Natural killer cell (primary cell): ENCODE data around the gene MORC1. TPM values are rescaled to one million over a fixed set of nuclear protein-coding genes. Genes with fewer than 3 reads are reported as not detected.

Experiments
- ATAC-seq, 3 donors: fragments of 150-1000 bp in 2 of 3; fragments of 200-7000 bp in 1 of 3; cut with Tn5 transposase; 1 replicate in 1 of 3; 2 replicates in 2 of 3; pipeline ENCODE4 v1.10.0; 2021; ENCODE audit warnings: mild to moderate bottlenecking in 2 of 3, moderate library complexity in 2 of 3
- DNase-seq, 2 donors: peaks; one replicate each; pipeline versions ENCODE4 v3.0.0 to v3.0.0-alpha.2; 2013 to 2021; ENCODE audit warnings: mixed read lengths in 1 of 2
- H3K27ac ChIP-seq: one replicate; pipeline ENCODE4 v1.5.1; 2013; ENCODE audit warnings: mild to moderate bottlenecking, low read length
- H3K27me3 ChIP-seq: one replicate; pipeline ENCODE4 v1.6.1; 2013; ENCODE audit warnings: low read length; ENCODE audit not compliant: control insufficient read depth, insufficient read depth
- H3K36me3 ChIP-seq: one replicate; pipeline ENCODE4 v1.6.1; 2013; ENCODE audit warnings: low read length; ENCODE audit not compliant: control insufficient read depth, insufficient read depth
- H3K4me1 ChIP-seq: one replicate; pipeline ENCODE4 v1.6.1; 2013; ENCODE audit warnings: low read length; ENCODE audit not compliant: control insufficient read depth, insufficient read depth
- H3K4me3 ChIP-seq: one replicate; pipeline ENCODE4 v1.5.1; 2013; ENCODE audit warnings: low read length
- H3K9me3 ChIP-seq: one replicate; pipeline ENCODE4 v1.6.1; 2013; ENCODE audit warnings: low read length; ENCODE audit not compliant: control insufficient read depth, insufficient read depth
- H3K27ac Mint-ChIP-seq, 2 donors: one replicate each; pipeline ENCODE4 v1.8.0; 2022; ENCODE audit warnings: mild to moderate bottlenecking in 2 of 2, mixed read lengths in 2 of 2, moderate library complexity in 1 of 2
- H3K27me3 Mint-ChIP-seq, 2 donors: one replicate each; pipeline ENCODE4 v1.8.0; 2022; ENCODE audit warnings: low read depth in 2 of 2, mixed read lengths in 2 of 2
- H3K36me3 Mint-ChIP-seq: one replicate; pipeline ENCODE4 v1.8.0; 2022; ENCODE audit warnings: mixed read lengths
- H3K4me1 Mint-ChIP-seq, 2 donors: one replicate each; pipeline ENCODE4 v1.8.0; 2022; ENCODE audit warnings: mixed read lengths in 2 of 2
- H3K4me3 Mint-ChIP-seq: one replicate; pipeline ENCODE4 v1.8.0; 2022; ENCODE audit warnings: mild to moderate bottlenecking, moderate library complexity, mixed read lengths
- H3K9me3 Mint-ChIP-seq, 2 donors: one replicate each; pipeline ENCODE4 v1.8.0; 2022; ENCODE audit warnings: mixed read lengths in 2 of 2
- CTCF ChIP-seq: fragments of 200-600 bp; IDR thresholded peaks from one replicate; pipeline ENCODE4 v1.8.0; 2022; ENCODE audit warnings: antibody characterized with exemption
- WGBS: methylation state at CpG from one replicate; pipeline ENCODE4 v1.1.7; 2013; ENCODE audit warnings: missing lambda C conversion rate; ENCODE audit not compliant: insufficient coverage; 5-methylcytosine and 5-hydroxymethylcytosine counted together
- intact Hi-C: fragments of 100-400 bp; cut with micrococcal nuclease; formaldehyde crosslinking; loops from one replicate; pipeline ENCODE4 v1.14.2; 2022
- total RNA-seq, 4 donors: library from RNA; stranded (reverse); fragments of 120-200 nt in 1 of 4; gene quantifications; one replicate each; pipeline versions ENCODE4 v1.2.3 to v1.2.4, GENCODE V29; 2013 to 2022

MORC1 gene
- total RNA-seq, 3 donors from 2014 or later (not counting 1 experiment from before 2014, with no cell fraction given), result 0.12 TPM; not detected in 2

- Histone ChIP-seq H3K9me3 (no peaks in the 10 kb centered on the region), H3K4me1 (no peaks in the 10 kb centered on the region), H3K27ac (no peak overlapping the region), H3K27me3 (no peaks in the 10 kb centered on the region), H3K4me3 (no peak overlapping the region), H3K36me3 (no peaks in the 10 kb centered on the region)
- ATAC-seq, result no peak
- no peak overlapping the region for H3K4me3 Mint-ChIP-seq
- no peak overlapping the region for H3K27ac Mint-ChIP-seq
- no peaks in the 10 kb centered on the region for H3K4me1 Mint-ChIP-seq
- 96% methylated on average over 2 of the region's 2 CpGs for WGBS
- no peaks in the 10 kb centered on the region for H3K36me3 Mint-ChIP-seq
- H3K27me3 Mint-ChIP-seq, result no peaks in the 10 kb centered on the region
- TF ChIP-seq CTCF, result no peak
- intact Hi-C loops, result no loop called here
- no peak for DNase-seq
- H3K9me3 Mint-ChIP-seq, result peaks cover 0 to 2% of the 10 kb centered on the region in 2 donors
These were observed 37.0 kb upstream of the MORC1 start for GRCh38 chr3:109154979-109155378.

- Histone ChIP-seq H3K4me3 (no peak overlapping the region), H3K27ac (no peak overlapping the region), H3K4me1 (no peaks in the 10 kb centered on the region), H3K9me3 (no peaks in the 10 kb centered on the region), H3K36me3 (no peaks in the 10 kb centered on the region), H3K27me3 (no peaks in the 10 kb centered on the region)
- intact Hi-C loops, result no loop called here
- Mint-ChIP-seq H3K4me3 (no peak overlapping the region), H3K27me3 (no peaks in the 10 kb centered on the region), H3K36me3 (no peaks in the 10 kb centered on the region), H3K27ac (no peak overlapping the region), H3K9me3 (peaks cover 0 to 8% of the 10 kb centered on the region in 2 donors), H3K4me1 (no peaks in the 10 kb centered on the region)
- no peak for ATAC-seq
- 92% methylated on average over 4 of the region's 4 CpGs for WGBS
- DNase-seq, result no peak
- no peak for TF ChIP-seq CTCF
These were observed 34.4 kb upstream of the MORC1 start for GRCh38 chr3:109152320-109152719.

GRCh38 chr3:109149078-109149477 lies 31.1 kb upstream of the MORC1 start:
- Mint-ChIP-seq H3K27ac (no peak overlapping the region), H3K9me3 (peaks cover 0 to 8% of the 10 kb centered on the region in 2 donors), H3K4me1 (no peaks in the 10 kb centered on the region), H3K27me3 (no peaks in the 10 kb centered on the region), H3K4me3 (no peak overlapping the region), H3K36me3 (no peaks in the 10 kb centered on the region)
- Histone ChIP-seq H3K36me3 (no peaks in the 10 kb centered on the region), H3K27me3 (no peaks in the 10 kb centered on the region), H3K4me3 (no peak overlapping the region), H3K9me3 (no peaks in the 10 kb centered on the region), H3K4me1 (no peaks in the 10 kb centered on the region), H3K27ac (no peak overlapping the region)
- no peak for TF ChIP-seq CTCF
- DNase-seq, result no peak
- intact Hi-C loops, result no loop called here
- ATAC-seq, result no peak
- WGBS, result 100% methylated on average over 2 of the region's 2 CpGs

- Mint-ChIP-seq H3K36me3 (no peaks in the 10 kb centered on the region), H3K4me1 (no peaks in the 10 kb centered on the region), H3K9me3 (peaks cover 3 to 9% of the 10 kb centered on the region in 2 donors), H3K27ac (no peak overlapping the region), H3K27me3 (no peaks in the 10 kb centered on the region), H3K4me3 (no peak overlapping the region)
- WGBS, result 71% methylated on average over 1 of the region's 1 CpG
- Histone ChIP-seq H3K4me1 (no peaks in the 10 kb centered on the region), H3K27ac (no peak overlapping the region), H3K36me3 (no peaks in the 10 kb centered on the region), H3K9me3 (no peaks in the 10 kb centered on the region), H3K4me3 (no peak overlapping the region), H3K27me3 (no peaks in the 10 kb centered on the region)
- ATAC-seq (no peak), DNase-seq (no peak)
- intact Hi-C loops, result no loop called here
- TF ChIP-seq CTCF, result no peak
These were observed 25.7 kb upstream of the MORC1 start for GRCh38 chr3:109143646-109144045.
